GM12878 (cell line): ENCODE data around the gene UPF1. TPM values are rescaled to one million over a fixed set of nuclear protein-coding genes. Genes with fewer than 3 reads are reported as not detected.
A peak's percentile ranks its signal among the peaks of the same experiment; 100 is the strongest.

Experiments
- ATAC-seq: fragments of 200-7000 bp; cut with Tn5 transposase; 3 replicates; pipeline ENCODE4 v1.9.1; 2020; ENCODE audit warnings: mild to moderate bottlenecking, moderate library complexity
- BruUV-seq: library from RNA; stranded (reverse); fragments of 400-500 nt; replicated peaks from 2 replicates; lab custom pipeline; 2021; lab: Mats Ljungman, UMichigan
- CTCF ChIA-PET: fragments of 300-600 bp; sonication (Branson Sonifier 250); formaldehyde crosslinking; extraction: SDS; loops from one replicate; lab custom pipeline; 2021; ENCODE audit warnings: inconsistent platforms; lab: Yijun Ruan, JAX
- POLR2A ChIA-PET: fragments of 350-600 bp; formaldehyde crosslinking; extraction: SDS; loops from one replicate; lab custom pipeline; 2021; ENCODE audit warnings: inconsistent platforms; lab: Charles Lee
- RAD21 ChIA-PET: fragments of 300-600 bp; sonication (Branson Sonifier 250); formaldehyde crosslinking; loops from one replicate; lab custom pipeline; 2023; ENCODE audit warnings: antibody characterized with exemption; ENCODE audit not compliant: unreplicated experiment; lab: Charles Lee
- SMC1A ChIA-PET: fragments of 300-600 bp; sonication (Branson Sonifier 250); formaldehyde crosslinking; loops from one replicate; lab custom pipeline; 2023; ENCODE audit not compliant: unreplicated experiment, uncharacterized antibody; lab: Charles Lee
- DNase-seq: peaks from one replicate; pipeline ENCODE4 v3.0.0-alpha.2; 2011; ENCODE audit warnings: low read depth, low spot score
- FAIRE-seq: peaks from 3 replicates; lab custom pipeline; 2011; peaks lifted over from hg19 to GRCh38; lab: Jason Lieb, UNC
- H2AFZ ChIP-seq: 2 replicates; pipeline ENCODE4 v1.6.0; 2011; ENCODE audit warnings: low read depth, low read length, control low read depth; ENCODE audit not compliant: control insufficient read depth
- H3K27ac ChIP-seq: 2 replicates; pipeline ENCODE4 v1.5.1; 2011; ENCODE audit warnings: control low read depth; ENCODE audit not compliant: control insufficient read depth, insufficient read depth
- H3K27me3 ChIP-seq, 2 experiments: replicated peaks in 1 of 2; 2 replicates each; pipeline versions ENCODE4 v1.6.0 to v1.6.1; 2011; ENCODE audit warnings: low read length in 1 of 2; ENCODE audit not compliant: control insufficient read depth in 2 of 2, insufficient read depth in 2 of 2
- H3K36me3 ChIP-seq, 2 experiments: 2 replicates each; pipeline ENCODE4 v1.5.1; 2011; ENCODE audit warnings: low read length in 1 of 2; ENCODE audit not compliant: control insufficient read depth in 2 of 2, insufficient read depth in 2 of 2
- H3K4me1 ChIP-seq: 2 replicates; pipeline ENCODE4 v1.6.1; 2011; ENCODE audit warnings: mild to moderate bottlenecking, low read length, moderate library complexity, mixed read lengths; ENCODE audit not compliant: control insufficient read depth, insufficient read depth
- H3K4me2 ChIP-seq: 2 replicates; pipeline ENCODE4 v1.6.0; 2011; ENCODE audit warnings: control low read depth; ENCODE audit not compliant: control insufficient read depth, insufficient read depth
- H3K4me3 ChIP-seq: fragments of 200-600 bp; sonication (generic); 2 replicates; pipeline ENCODE4 v1.5.1; 2016
- H3K79me2 ChIP-seq: 2 replicates; pipeline ENCODE4 v1.6.0; 2011; ENCODE audit warnings: low read length; ENCODE audit not compliant: control insufficient read depth, insufficient read depth
- H3K9ac ChIP-seq: 2 replicates; pipeline ENCODE4 v1.8.0; 2011; ENCODE audit warnings: low read length, control low read depth, mixed read lengths; ENCODE audit not compliant: control insufficient read depth, insufficient read depth
- H3K9me3 ChIP-seq: replicated peaks from 3 replicates; pipeline ENCODE4 v1.5.1; 2011; ENCODE audit warnings: mild to moderate bottlenecking, low read length; ENCODE audit not compliant: control insufficient read depth, insufficient read depth
- H4K20me1 ChIP-seq: 2 replicates; pipeline ENCODE4 v1.6.0; 2011; ENCODE audit not compliant: control insufficient read depth, insufficient read depth
- POLR2A ChIP-seq: IDR thresholded peaks from 2 replicates; pipeline ENCODE4 v1.6.1; 2011; ENCODE audit warnings: low read depth, mild to moderate bottlenecking, low read length
- POLR2AphosphoS2 ChIP-seq: IDR thresholded peaks from 2 replicates; pipeline ENCODE4 v1.6.1; 2011; ENCODE audit warnings: low read depth, mild to moderate bottlenecking, low read length, improper control_type of control experiment, moderate library complexity
- ZBTB4 ChIP-seq: fragments of 450-650 bp; formaldehyde crosslinking; IDR thresholded peaks from 2 replicates; pipeline ENCODE4 v1.4.0; 2022; ENCODE audit warnings: mild to moderate bottlenecking, moderate library complexity
- WGBS: methylation state at CpG from one replicate; pipeline ENCODE4 v1.1.6; 2016; ENCODE audit warnings: low lambda C conversion rate; ENCODE audit not compliant: insufficient replicate concordance, insufficient coverage; ENCODE audit errors: missing lambda C conversion rate; 5-methylcytosine and 5-hydroxymethylcytosine counted together
- in situ Hi-C: fragments of 300-500 bp; cut with MboI; formaldehyde crosslinking; loops from 9 replicates; pipeline ENCODE4 v1.14.3; 2018; ENCODE audit warnings: mixed read lengths
- intact Hi-C: fragments of 100-400 bp; cut with micrococcal nuclease; formaldehyde crosslinking; loops from one replicate; pipeline ENCODE4 v1.14.2; 2022; ENCODE audit not compliant: unreplicated experiment
- polyA plus RNA-seq, 11 experiments: library from polyadenylated mRNA; depleted of rRNA in 4 of 11; unstranded in 6 of 11; stranded (reverse) in 5 of 11; fragments of >200 nt; fragmentation: Nextera tagmentation in 4 of 11; fragmentation: Illumina TruSeq in 1 of 11; extraction: Ambion mirVana in 4 of 11; extraction: Trizol in 1 of 11; gene quantifications; 1 replicate in 1 of 11; 2 replicates in 10 of 11; pipeline versions ENCODE4 v1.2.1 to v1.2.3, GENCODE V29; 2011 to 2016; ENCODE audit warnings: inconsistent platforms in 2 of 11, missing spikeins in 2 of 11, low read depth in 1 of 11
- total RNA-seq, 4 experiments: library from RNA; depleted of rRNA in 3 of 4; stranded (reverse); fragments of >200 nt in 3 of 4; fragmentation: Illumina TruSeq in 1 of 4; extraction: Trizol in 1 of 4; gene quantifications; 2 replicates each; pipeline versions ENCODE4 v1.2.1 to v1.2.3, GENCODE V29; 2013 to 2021
- TF ChIP-seq, protein P1 (sequence below): fragments of 450-650 bp; conservative IDR thresholded peaks from 2 replicates; pipeline ENCODE4 v1.6.1; 2017; ENCODE audit warnings: mild to moderate bottlenecking, moderate library complexity

Gene UPF1
- total and polyA plus RNA-seq, 10 of the 15 experiments (the other 5 are each of a cell fraction or from before 2014, with no cell fraction given): 0.58 to 80.9 (median 18.7) TPM

- TF ChIP-seq, protein P1, sequence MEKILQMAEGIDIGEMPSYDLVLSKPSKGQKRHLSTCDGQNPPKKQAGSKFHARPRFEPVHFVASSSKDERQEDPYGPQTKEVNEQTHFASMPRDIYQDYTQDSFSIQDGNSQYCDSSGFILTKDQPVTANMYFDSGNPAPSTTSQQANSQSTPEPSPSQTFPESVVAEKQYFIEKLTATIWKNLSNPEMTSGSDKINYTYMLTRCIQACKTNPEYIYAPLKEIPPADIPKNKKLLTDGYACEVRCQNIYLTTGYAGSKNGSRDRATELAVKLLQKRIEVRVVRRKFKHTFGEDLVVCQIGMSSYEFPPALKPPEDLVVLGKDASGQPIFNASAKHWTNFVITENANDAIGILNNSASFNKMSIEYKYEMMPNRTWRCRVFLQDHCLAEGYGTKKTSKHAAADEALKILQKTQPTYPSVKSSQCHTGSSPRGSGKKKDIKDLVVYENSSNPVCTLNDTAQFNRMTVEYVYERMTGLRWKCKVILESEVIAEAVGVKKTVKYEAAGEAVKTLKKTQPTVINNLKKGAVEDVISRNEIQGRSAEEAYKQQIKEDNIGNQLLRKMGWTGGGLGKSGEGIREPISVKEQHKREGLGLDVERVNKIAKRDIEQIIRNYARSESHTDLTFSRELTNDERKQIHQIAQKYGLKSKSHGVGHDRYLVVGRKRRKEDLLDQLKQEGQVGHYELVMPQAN: no peak
- no peak for TF ChIP-seq POLR2A
Measured at GRCh38 chr19:18867751-18868150, 36.0 kb downstream of the UPF1 start (continued).

GRCh38 chr19:18868380-18869022 is 36.7 kb downstream of the UPF1 start:
- H3K9me3 ChIP-seq: no peaks in the 10 kb centered on the region
- in situ Hi-C loops (loop anchor here (25.0 kb wide), 1 partner anchor 406 kb away; no protein-coding TSS in a partner anchor), intact Hi-C loops (no loop called here)
- H3K4me1 ChIP-seq: no peaks in the 10 kb centered on the region
- TF ChIP-seq POLR2AphosphoS2 (peak; percentile 44; the same call in 1 of the 2 replicates), POLR2A (peak; percentile 51), ZBTB4 (CRISPR knock-in tag) (no peak)
- no peak overlapping the region for H3K4me3 ChIP-seq
- H3K9ac ChIP-seq: no peak overlapping the region
- BruUV-seq: no TSS peak
- ChIA-PET RAD21 (no interaction called here), POLR2A (no interaction called here), CTCF (no interaction called here), SMC1A (no interaction called here)
- peaks cover 9 to 26% of the 10 kb centered on the region in 2 experiments; a peak in 3 of 4 replicates for H3K36me3 ChIP-seq
- no peak overlapping the region for H3K4me2 ChIP-seq
- FAIRE-seq (no peak), DNase-seq (no peak), ATAC-seq (no peak)
- H3K79me2 ChIP-seq: no peaks in the 10 kb centered on the region
- 99% methylated on average over 49 of the region's 77 CpGs for WGBS
- no peaks in the 10 kb centered on the region for H3K27me3 ChIP-seq
- H4K20me1 ChIP-seq: peaks cover 2% of the 10 kb centered on the region; the same call in 1 of the 2 replicates
- no peak overlapping the region for H3K27ac ChIP-seq
- H2AFZ ChIP-seq: no peak overlapping the region
